SK-N-SH treated with all-trans-retinoic acid at 6 μM for 48 hours (cell line): Measurements from ENCODE around the gene IGLL5.

Experiments used
- PATZ1 ChIP-seq: fragments of 250-450 bp; sonication (Bioruptor Pico); IDR thresholded peaks from 2 replicates; pipeline ENCODE4 v1.8.0; 2020; ENCODE audit warnings: mild to moderate bottlenecking, moderate library complexity, borderline replicate concordance
- PPARA ChIP-seq: fragments of 250-450 bp; sonication (Bioruptor Pico); IDR thresholded peaks from 2 replicates; pipeline ENCODE4 v1.5.0; 2020; ENCODE audit warnings: mild to moderate bottlenecking, borderline replicate concordance
- RARB ChIP-seq: fragments of 250-450 bp; sonication (Bioruptor Pico); IDR thresholded peaks from 2 replicates; pipeline ENCODE4 v1.8.0; 2021; ENCODE audit warnings: mild to moderate bottlenecking, moderate library complexity
- TCF4 ChIP-seq: fragments of 250-450 bp; sonication (Bioruptor Pico); IDR thresholded peaks from 2 replicates; pipeline ENCODE4 v1.8.0; 2021; ENCODE audit warnings: mild to moderate bottlenecking, moderate library complexity, borderline replicate concordance
- ZFP3 ChIP-seq: fragments of 250-450 bp; sonication (Bioruptor Pico); IDR thresholded peaks from 2 replicates; pipeline ENCODE4 v1.5.0; 2020; ENCODE audit warnings: mild to moderate bottlenecking, moderate library complexity
- ZNF565 ChIP-seq: fragments of 450-650 bp; formaldehyde crosslinking; conservative IDR thresholded peaks from 2 replicates; pipeline ENCODE4 v1.5.0; 2020; ENCODE audit warnings: low read depth, mild to moderate bottlenecking, moderate library complexity
- ZNF8 ChIP-seq: fragments of 450-650 bp; formaldehyde crosslinking; IDR thresholded peaks from 2 replicates; pipeline ENCODE4 v1.5.0; 2020; ENCODE audit warnings: mild to moderate bottlenecking, moderate library complexity

GRCh38 chr22:22877523-22878210 is 9.9 kb upstream of the IGLL5 start:
- TF ChIP-seq PATZ1 (no peak), ZFP3 (no peak), PPARA (CRISPR knock-in tag) (no peak), TCF4 (CRISPR knock-in tag) (no peak), ZNF565 (no peak), ZNF8 (no peak), RARB (CRISPR knock-in tag) (no peak)
